ENCODE measurements around the gene ERP27. TPM values are rescaled to one million over a fixed set of nuclear protein-coding genes. Genes with fewer than 3 reads are reported as not detected.

The ERP27 gene
- polyA plus RNA-seq, 4 donors, result 0.12 to 34.9 TPM; not detected in 2

GRCh38 chr12:14901228-14901562 is 37.1 kb downstream of the ERP27 start:
- Histone ChIP-seq H3K27me3 (ENCODE audit: control insufficient read depth in 3 of 3, insufficient read depth in 3 of 3, low read length in 3 of 3) (no peaks in the 10 kb centered on the region), H3K4me1 (ENCODE audit: control insufficient read depth in 3 of 3, insufficient read depth in 2 of 3, low read depth in 1 of 3, low read length in 2 of 3) (no peaks in the 10 kb centered on the region), H3K4me3 (ENCODE audit: low read depth in 1 of 3, low read length in 3 of 3) (no peak overlapping the region), H3K27ac (ENCODE audit: low read depth in 1 of 3, low read length in 2 of 3) (no peak overlapping the region), H3K9me3 (ENCODE audit: control insufficient read depth in 2 of 2, insufficient read depth in 1 of 2, low read depth in 1 of 2, low read length in 1 of 2) (no peaks in the 10 kb centered on the region), H3K36me3 (ENCODE audit: control insufficient read depth in 3 of 3, insufficient read depth in 2 of 3, low read depth in 1 of 3, low read length in 3 of 3) (no peaks in the 10 kb centered on the region)
- 77 to 97% (median 97%) methylated on average over 1 of the region's 1 CpG for WGBS, 3 donors
- no peak for FAIRE-seq
- no peak for DNase-seq

GRCh38 chr12:14900521-14901227 is 37.7 kb downstream of the ERP27 start:
- H3K4me3 ChIP-seq (ENCODE audit: low read depth in 1 of 3, low read length in 3 of 3), result no peak overlapping the region
- DNase-seq (no peak), FAIRE-seq (no peak)
- no peaks in the 10 kb centered on the region for H3K4me1 ChIP-seq (ENCODE audit: control insufficient read depth in 3 of 3, insufficient read depth in 2 of 3, low read depth in 1 of 3, low read length in 2 of 3)
- H3K36me3 ChIP-seq (ENCODE audit: control insufficient read depth in 3 of 3, insufficient read depth in 2 of 3, low read depth in 1 of 3, low read length in 3 of 3), result no peaks in the 10 kb centered on the region
- H3K9me3 ChIP-seq (ENCODE audit: control insufficient read depth in 2 of 2, insufficient read depth in 1 of 2, low read depth in 1 of 2, low read length in 1 of 2), result no peaks in the 10 kb centered on the region
- no peak overlapping the region for H3K27ac ChIP-seq (ENCODE audit: low read depth in 1 of 3, low read length in 2 of 3)
- H3K27me3 ChIP-seq (ENCODE audit: control insufficient read depth in 3 of 3, insufficient read depth in 3 of 3, low read length in 3 of 3), result no peaks in the 10 kb centered on the region
- WGBS, 3 donors, result 76 to 87% (median 83%) methylated on average over 5 of the region's 5 CpGs

DNA sequence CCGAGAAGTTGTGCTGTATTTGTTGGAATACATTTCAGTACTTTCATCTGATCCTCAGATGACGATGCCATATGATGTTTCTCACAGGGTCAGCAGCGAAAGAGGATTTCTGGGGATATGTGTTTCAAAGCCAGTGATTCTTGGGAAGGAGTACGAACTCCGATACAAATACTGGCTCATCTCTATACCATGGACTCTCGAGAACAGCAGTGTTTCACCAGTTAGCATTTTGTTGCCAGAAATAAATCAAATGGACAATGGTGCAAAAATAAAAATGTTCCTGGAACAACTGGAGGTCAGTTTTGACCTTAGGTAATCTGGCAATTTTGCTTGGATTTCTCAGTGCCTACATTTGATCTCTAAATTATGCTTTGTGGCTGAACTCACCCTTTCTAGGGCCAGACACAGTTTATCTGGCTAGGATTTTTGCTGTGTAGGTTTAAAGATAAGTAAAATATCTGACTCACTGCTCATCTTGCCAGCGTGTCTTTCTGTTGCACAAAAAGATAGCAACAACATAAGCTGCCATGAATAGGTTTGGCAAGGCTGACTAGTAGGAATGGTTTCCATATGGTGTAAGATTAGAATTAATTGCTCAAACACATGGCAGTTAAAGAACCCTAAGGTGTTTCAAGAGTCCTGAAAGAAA is 41.7 kb downstream of the ERP27 start:
- FAIRE-seq (no peak), DNase-seq (no peak)
- Histone ChIP-seq H3K9me3 (ENCODE audit: control insufficient read depth in 2 of 2, insufficient read depth in 1 of 2, low read depth in 1 of 2, low read length in 1 of 2) (no peaks in the 10 kb centered on the region), H3K27ac (ENCODE audit: low read depth in 1 of 3, low read length in 2 of 3) (peak overlapping the region in 1 of 3 donors; percentile 9), H3K4me3 (ENCODE audit: low read depth in 1 of 3, low read length in 3 of 3) (no peak overlapping the region), H3K27me3 (ENCODE audit: control insufficient read depth in 3 of 3, insufficient read depth in 3 of 3, low read length in 3 of 3) (no peaks in the 10 kb centered on the region), H3K36me3 (ENCODE audit: control insufficient read depth in 3 of 3, insufficient read depth in 2 of 3, low read depth in 1 of 3, low read length in 3 of 3) (no peaks in the 10 kb centered on the region), H3K4me1 (ENCODE audit: control insufficient read depth in 3 of 3, insufficient read depth in 2 of 3, low read depth in 1 of 3, low read length in 2 of 3) (no peaks in the 10 kb centered on the region)
- 66 to 83% (median 78%) methylated on average over 7 of the region's 7 CpGs for WGBS, 3 donors

DNA sequence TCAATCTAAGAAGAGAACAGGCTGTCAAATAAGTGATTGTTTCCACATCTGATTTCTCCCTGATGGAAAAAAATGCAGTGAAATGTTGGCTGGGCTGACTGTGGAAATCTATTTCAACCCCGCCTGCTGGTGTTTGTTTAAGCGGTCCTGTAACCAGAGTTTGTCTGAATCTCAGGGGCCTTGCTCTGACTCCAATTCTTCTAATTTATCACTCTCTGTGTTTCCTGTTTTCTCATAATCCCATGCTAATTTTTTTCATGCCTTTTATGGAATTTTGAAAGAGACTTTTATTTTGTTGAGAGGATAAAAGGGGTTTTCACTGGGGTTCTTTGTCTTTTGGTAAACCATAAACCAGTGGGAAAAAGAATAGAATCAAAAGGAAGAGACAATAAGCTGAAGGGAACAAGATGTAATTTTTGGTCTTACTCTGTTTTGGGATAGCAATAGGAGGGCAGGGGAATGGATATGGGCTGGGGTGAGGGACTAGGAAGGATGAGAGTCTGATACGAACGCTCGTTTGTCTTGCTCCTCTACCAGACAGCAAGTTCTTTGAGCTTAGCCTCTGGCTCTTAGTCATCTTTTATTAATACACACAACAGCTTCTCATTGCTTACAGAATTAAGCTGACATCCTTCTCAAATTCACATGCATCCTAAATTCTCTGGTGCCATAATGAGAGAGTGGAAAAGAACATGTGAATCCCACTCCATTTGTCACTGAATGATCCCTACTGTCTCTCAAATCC is 44.7 kb downstream of the ERP27 start:
- DNase-seq (no peak), FAIRE-seq (no peak)
- H3K9me3 ChIP-seq (ENCODE audit: control insufficient read depth in 2 of 2, insufficient read depth in 1 of 2, low read depth in 1 of 2, low read length in 1 of 2), result no peaks in the 10 kb centered on the region
- H3K27ac ChIP-seq (ENCODE audit: low read depth in 1 of 3, low read length in 2 of 3), result peak overlapping the region in 2 of 3 donors; percentile 19 to 63
- no peak overlapping the region for H3K4me3 ChIP-seq (ENCODE audit: low read depth in 1 of 3, low read length in 3 of 3)
- WGBS, 3 donors, result 57 to 72% (median 59%) methylated on average over 5 of the region's 5 CpGs
- H3K36me3 ChIP-seq (ENCODE audit: control insufficient read depth in 3 of 3, insufficient read depth in 2 of 3, low read depth in 1 of 3, low read length in 3 of 3), result no peaks in the 10 kb centered on the region
- no peaks in the 10 kb centered on the region for H3K4me1 ChIP-seq (ENCODE audit: control insufficient read depth in 3 of 3, insufficient read depth in 2 of 3, low read depth in 1 of 3, low read length in 2 of 3)
- no peaks in the 10 kb centered on the region for H3K27me3 ChIP-seq (ENCODE audit: control insufficient read depth in 3 of 3, insufficient read depth in 3 of 3, low read length in 3 of 3)

- FAIRE-seq, result no peak
- H3K4me3 ChIP-seq (ENCODE audit: low read depth in 1 of 3, low read length in 3 of 3), result no peak overlapping the region
- 58 to 73% (median 69%) methylated on average over 7 of the region's 7 CpGs for WGBS, 3 donors
- H3K4me1 ChIP-seq (ENCODE audit: control insufficient read depth in 3 of 3, insufficient read depth in 2 of 3, low read depth in 1 of 3, low read length in 2 of 3), result no peaks in the 10 kb centered on the region
- no peaks in the 10 kb centered on the region for H3K27me3 ChIP-seq (ENCODE audit: control insufficient read depth in 3 of 3, insufficient read depth in 3 of 3, low read length in 3 of 3)
- H3K9me3 ChIP-seq (ENCODE audit: control insufficient read depth in 2 of 2, insufficient read depth in 1 of 2, low read depth in 1 of 2, low read length in 1 of 2), result no peaks in the 10 kb centered on the region
- no peak for DNase-seq
- peak overlapping the region in 2 of 3 donors; percentile 19 to 51 for H3K27ac ChIP-seq (ENCODE audit: low read depth in 1 of 3, low read length in 2 of 3)
- no peaks in the 10 kb centered on the region for H3K36me3 ChIP-seq (ENCODE audit: control insufficient read depth in 3 of 3, insufficient read depth in 2 of 3, low read depth in 1 of 3, low read length in 3 of 3)
These were observed 45.4 kb downstream of the ERP27 start for GRCh38 chr12:14892726-14893505.

GRCh38 chr12:14890701-14891100 is 47.6 kb downstream of the ERP27 start:
- DNase-seq, result no peak
- H3K4me1 ChIP-seq (ENCODE audit: control insufficient read depth in 3 of 3, insufficient read depth in 2 of 3, low read depth in 1 of 3, low read length in 2 of 3), result no peaks in the 10 kb centered on the region
- no peaks in the 10 kb centered on the region for H3K9me3 ChIP-seq (ENCODE audit: control insufficient read depth in 2 of 2, insufficient read depth in 1 of 2, low read depth in 1 of 2, low read length in 1 of 2)
- H3K27ac ChIP-seq (ENCODE audit: low read depth in 1 of 3, low read length in 2 of 3), result no peak overlapping the region
- FAIRE-seq, result no peak
- WGBS, 3 donors, result 74 to 86% (median 84%) methylated on average over 5 of the region's 5 CpGs
- H3K36me3 ChIP-seq (ENCODE audit: control insufficient read depth in 3 of 3, insufficient read depth in 2 of 3, low read depth in 1 of 3, low read length in 3 of 3), result no peaks in the 10 kb centered on the region
- H3K4me3 ChIP-seq (ENCODE audit: low read depth in 1 of 3, low read length in 3 of 3), result no peak overlapping the region
- peaks cover 0 to 2% (median 0%) of the 10 kb centered on the region in 3 donors for H3K27me3 ChIP-seq (ENCODE audit: control insufficient read depth in 3 of 3, insufficient read depth in 3 of 3, low read length in 3 of 3)

DNA sequence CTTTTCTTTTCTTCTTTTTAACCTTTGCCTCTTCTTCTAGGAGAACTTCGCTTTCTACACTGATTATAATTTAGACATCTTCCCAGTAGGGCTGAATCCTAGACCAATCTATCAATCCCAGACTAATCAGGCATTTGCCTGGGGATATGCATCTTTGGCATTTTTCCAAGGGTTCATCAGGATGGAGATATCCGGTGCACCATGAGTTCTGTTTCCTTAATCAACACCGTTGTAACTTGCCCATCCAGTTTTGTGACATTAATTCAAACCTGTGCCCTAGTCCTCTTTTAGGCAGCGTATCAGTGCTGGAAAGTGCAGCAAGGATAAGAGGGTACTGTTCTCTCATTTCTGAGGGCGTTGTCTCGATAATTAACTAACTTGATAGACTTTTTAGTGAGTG is 52.1 kb downstream of the ERP27 start:
- Histone ChIP-seq H3K36me3 (ENCODE audit: control insufficient read depth in 3 of 3, insufficient read depth in 2 of 3, low read depth in 1 of 3, low read length in 3 of 3) (no peaks in the 10 kb centered on the region), H3K27ac (ENCODE audit: low read depth in 1 of 3, low read length in 2 of 3) (peak overlapping the region in 1 of 3 donors; percentile 49), H3K9me3 (ENCODE audit: control insufficient read depth in 2 of 2, insufficient read depth in 1 of 2, low read depth in 1 of 2, low read length in 1 of 2) (no peaks in the 10 kb centered on the region), H3K4me1 (ENCODE audit: control insufficient read depth in 3 of 3, insufficient read depth in 2 of 3, low read depth in 1 of 3, low read length in 2 of 3) (no peaks in the 10 kb centered on the region), H3K27me3 (ENCODE audit: control insufficient read depth in 3 of 3, insufficient read depth in 3 of 3, low read length in 3 of 3) (peaks cover 0 to 5% (median 0%) of the 10 kb centered on the region in 3 donors), H3K4me3 (ENCODE audit: low read depth in 1 of 3, low read length in 3 of 3) (no peak overlapping the region)
- FAIRE-seq (no peak), DNase-seq (no peak)
- 26 to 68% (median 39%) methylated on average over 6 of the region's 6 CpGs for WGBS, 3 donors

DNA sequence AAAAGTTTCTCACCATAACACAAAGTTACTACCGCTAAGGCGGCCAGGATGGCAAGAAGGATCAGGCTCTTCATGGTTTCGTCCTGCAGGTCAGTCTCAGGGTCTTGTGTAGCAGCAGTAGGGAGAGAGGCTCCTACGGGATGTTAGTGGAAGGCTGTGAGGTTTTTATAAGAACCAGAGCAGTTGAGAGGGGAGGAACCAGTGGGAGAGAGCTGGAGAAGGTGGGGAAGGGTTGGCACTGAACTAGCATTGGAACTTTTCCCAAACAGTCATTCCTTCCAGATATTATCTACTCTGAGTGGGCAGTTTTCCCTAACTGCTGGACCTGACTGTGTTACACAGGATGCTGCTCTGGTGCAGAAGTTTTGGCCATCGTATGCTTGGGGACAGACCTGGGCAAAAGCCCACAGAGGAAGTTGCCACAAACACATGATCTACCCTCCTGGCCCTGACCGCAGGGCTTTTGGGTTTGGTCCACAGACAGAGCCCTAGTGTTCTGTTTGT is 52.6 kb downstream of the ERP27 start, which contains the start of gene MGP:
MGP (minus strand) TSS at position 137 of the 504 bp plus-strand sequence; CDS start at position 74, 63 bp downstream.
- DNase-seq, result no peak
- no peak for FAIRE-seq
- H3K27me3 ChIP-seq (ENCODE audit: control insufficient read depth in 3 of 3, insufficient read depth in 3 of 3, low read length in 3 of 3), result peaks cover 0 to 5% (median 0%) of the 10 kb centered on the region in 3 donors
- peak within 1 kb of the TSS in 1 of 3 donors; percentile 18 for H3K4me3 ChIP-seq (ENCODE audit: low read depth in 1 of 3, low read length in 3 of 3)
- peak within 1 kb of the TSS in 2 of 3 donors; percentile 43 to 68 for H3K27ac ChIP-seq (ENCODE audit: low read depth in 1 of 3, low read length in 2 of 3)
- H3K4me1 ChIP-seq (ENCODE audit: control insufficient read depth in 3 of 3, insufficient read depth in 2 of 3, low read depth in 1 of 3, low read length in 2 of 3), result no peaks in the 10 kb centered on the region
- no peaks in the 10 kb centered on the region for H3K36me3 ChIP-seq (ENCODE audit: control insufficient read depth in 3 of 3, insufficient read depth in 2 of 3, low read depth in 1 of 3, low read length in 3 of 3)
- H3K9me3 ChIP-seq (ENCODE audit: control insufficient read depth in 2 of 2, insufficient read depth in 1 of 2, low read depth in 1 of 2, low read length in 1 of 2), result no peaks in the 10 kb centered on the region
- 53 to 80% (median 59%) methylated on average over 6 of the region's 6 CpGs for WGBS, 3 donors

Measured in small intestine (tissue), 7 donors.